Measurements from ENCODE around the gene WWC2.

Gene WWC2

GRCh38 chr4:183321516-183321915, 222.5 kb downstream of the WWC2 start:
- TF ChIP-seq FOXM1 (IDR thresholded peaks at IDR 0.05; ENCODE audit: borderline replicate concordance, low read depth) (no peak), TAF1 (IDR thresholded peaks at IDR 0.05; ENCODE audit: low read depth) (no peak), CREB1 (IDR thresholded peaks at IDR 0.05; ENCODE audit: low read depth) (no peak), ZBTB7A (IDR thresholded peaks at IDR 0.05; ENCODE audit: low read depth) (no peak), MAX (IDR thresholded peaks at IDR 0.05) (no peak), EP300 (IDR thresholded peaks at IDR 0.05; ENCODE audit: borderline replicate concordance) (no peak), TEAD4 (IDR thresholded peaks at IDR 0.05) (no peak), USF1 (IDR thresholded peaks at IDR 0.05) (no peak), RAD21 (IDR thresholded peaks at IDR 0.05; ENCODE audit: low read depth) (no peak), YY1 (IDR thresholded peaks at IDR 0.05; ENCODE audit: low read depth) (no peak), NFIC (IDR thresholded peaks at IDR 0.05) (no peak), CEBPB (IDR thresholded peaks at IDR 0.05) (no peak), REST (IDR thresholded peaks at IDR 0.05; ENCODE audit: low read depth) (no peak), TCF12 (IDR thresholded peaks at IDR 0.05; ENCODE audit: low read depth) (no peak), EGR1 (IDR thresholded peaks at IDR 0.05) (no peak)

- TF ChIP-seq EP300 (IDR thresholded peaks at IDR 0.05; ENCODE audit: borderline replicate concordance) (no peak), CREB1 (IDR thresholded peaks at IDR 0.05; ENCODE audit: low read depth) (no peak), ZBTB7A (IDR thresholded peaks at IDR 0.05; ENCODE audit: low read depth) (no peak), YY1 (IDR thresholded peaks at IDR 0.05; ENCODE audit: low read depth) (no peak), FOXM1 (IDR thresholded peaks at IDR 0.05; ENCODE audit: borderline replicate concordance, low read depth) (no peak), TEAD4 (IDR thresholded peaks at IDR 0.05) (no peak), RAD21 (IDR thresholded peaks at IDR 0.05; ENCODE audit: low read depth) (no peak), CEBPB (IDR thresholded peaks at IDR 0.05) (no peak), EGR1 (IDR thresholded peaks at IDR 0.05) (no peak), MAX (IDR thresholded peaks at IDR 0.05) (no peak), TAF1 (IDR thresholded peaks at IDR 0.05; ENCODE audit: low read depth) (no peak), USF1 (IDR thresholded peaks at IDR 0.05) (no peak), TCF12 (IDR thresholded peaks at IDR 0.05; ENCODE audit: low read depth) (no peak), REST (IDR thresholded peaks at IDR 0.05; ENCODE audit: low read depth) (no peak), NFIC (IDR thresholded peaks at IDR 0.05) (no peak)
Observed at GRCh38 chr4:183322326-183322725, 223.3 kb downstream of the WWC2 start, which contains the start of gene CLDN24. Gene CLDN24, minus strand, starts transcription at chr4:183322426. Its CDS starts 0 bp downstream, at chr4:183322426.

- no peak for TF ChIP-seq RAD21 (IDR thresholded peaks at IDR 0.05; ENCODE audit: low read depth)
- TF ChIP-seq TCF12 (IDR thresholded peaks at IDR 0.05; ENCODE audit: low read depth), result no peak
Observed at GRCh38 chr4:183323295-183323694, 224.2 kb downstream of the WWC2 start.

GRCh38 chr4:183324619-183325018, 225.6 kb downstream of the WWC2 start:
- TF ChIP-seq REST (IDR thresholded peaks at IDR 0.05; ENCODE audit: low read depth), result no peak
- no peak for TF ChIP-seq NFIC (IDR thresholded peaks at IDR 0.05)
- no peak for TF ChIP-seq TCF12 (IDR thresholded peaks at IDR 0.05; ENCODE audit: low read depth)
- no peak for TF ChIP-seq TAF1 (IDR thresholded peaks at IDR 0.05; ENCODE audit: low read depth)
- TF ChIP-seq TEAD4 (IDR thresholded peaks at IDR 0.05), result no peak
- no peak for TF ChIP-seq RAD21 (IDR thresholded peaks at IDR 0.05; ENCODE audit: low read depth)
- no peak for TF ChIP-seq CREB1 (IDR thresholded peaks at IDR 0.05; ENCODE audit: low read depth)
- TF ChIP-seq CEBPB (IDR thresholded peaks at IDR 0.05), result no peak

- TF ChIP-seq RAD21 (IDR thresholded peaks at IDR 0.05; ENCODE audit: low read depth) (no peak), CEBPB (IDR thresholded peaks at IDR 0.05) (no peak), TCF12 (IDR thresholded peaks at IDR 0.05; ENCODE audit: low read depth) (no peak), EGR1 (IDR thresholded peaks at IDR 0.05) (no peak), NFIC (IDR thresholded peaks at IDR 0.05) (no peak), TEAD4 (IDR thresholded peaks at IDR 0.05) (no peak), EP300 (IDR thresholded peaks at IDR 0.05; ENCODE audit: borderline replicate concordance) (no peak), ZBTB7A (IDR thresholded peaks at IDR 0.05; ENCODE audit: low read depth) (no peak), FOXM1 (IDR thresholded peaks at IDR 0.05; ENCODE audit: borderline replicate concordance, low read depth) (no peak), USF1 (IDR thresholded peaks at IDR 0.05) (no peak), REST (IDR thresholded peaks at IDR 0.05; ENCODE audit: low read depth) (no peak), TAF1 (IDR thresholded peaks at IDR 0.05; ENCODE audit: low read depth) (no peak), YY1 (IDR thresholded peaks at IDR 0.05; ENCODE audit: low read depth) (no peak), CREB1 (IDR thresholded peaks at IDR 0.05; ENCODE audit: low read depth) (no peak), MAX (IDR thresholded peaks at IDR 0.05) (no peak)
Observed at GRCh38 chr4:183326853-183327252, 227.8 kb downstream of the WWC2 start.

Measured in Ishikawa (cell line).